ENCODE results near the gene SERINC5. TPM values are rescaled to one million over a fixed set of nuclear protein-coding genes. Genes with fewer than 3 reads are reported as not detected.

The SERINC5 gene
- total RNA-seq, 1 donor from 2014 or later, result 57.3 TPM

- Histone ChIP-seq H3K79me2 (ENCODE audit: insufficient read depth, low read length) (peaks cover 51% of the 10 kb centered on the region), H3K9me3 (ENCODE audit: insufficient read depth, low read depth, low read length) (no peaks in the 10 kb centered on the region), H3K4me1 (ENCODE audit: insufficient read depth, low read length) (peaks cover 34% of the 10 kb centered on the region), H3K27me3 (ENCODE audit: insufficient read depth, low read length) (no peaks in the 10 kb centered on the region), H4K20me1 (ENCODE audit: insufficient read depth, low read length) (peaks cover 8% of the 10 kb centered on the region), H2AFZ (ENCODE audit: low read depth, low read length) (peak overlapping the region; percentile 68), H3K4me3 (ENCODE audit: insufficient read depth, low read depth, low read length) (peak overlapping the region; percentile 74), H3K9ac (ENCODE audit: low read length) (peak overlapping the region; percentile 91), H3K36me3 (ENCODE audit: insufficient read depth, low read length) (no peaks in the 10 kb centered on the region), H3K4me2 (ENCODE audit: low read length) (peak overlapping the region; percentile 94), H3K27ac (ENCODE audit: low read depth, low read length) (peak overlapping the region; percentile 87)
- Mint-ChIP-seq H3K27me3 (ENCODE audit: low read depth, unreplicated experiment) (no peaks in the 10 kb centered on the region), H3K27ac (ENCODE audit: unreplicated experiment) (peak overlapping the region; percentile 29), H3K9me3 (ENCODE audit: unreplicated experiment) (no peaks in the 10 kb centered on the region), H3K4me1 (ENCODE audit: low read depth, unreplicated experiment) (peaks cover 27% of the 10 kb centered on the region), H3K36me3 (ENCODE audit: low read depth, unreplicated experiment) (no peaks in the 10 kb centered on the region), H3K4me3 (ENCODE audit: unreplicated experiment) (peak overlapping the region; percentile 91)
- TF ChIP-seq CTCF (IDR thresholded peaks at IDR 0.05; ENCODE audit: insufficient read depth, low read depth, low read length) (no peak), EZH2 (IDR thresholded peaks at IDR 0.05; ENCODE audit: insufficient read depth, low read length) (no peak)
- no peak for FAIRE-seq
- DNase-seq (ENCODE audit: low read depth), result peak; percentile 57
Observed at GRCh38 chr5:80254767-80255430, 949 bp downstream of the SERINC5 start.

GRCh38 chr5:80251636-80252035 is 4.2 kb downstream of the SERINC5 start:
- Histone ChIP-seq H3K79me2 (ENCODE audit: insufficient read depth, low read length) (peaks cover 66% of the 10 kb centered on the region), H3K4me3 (ENCODE audit: insufficient read depth, low read depth, low read length) (no peak overlapping the region), H3K9me3 (ENCODE audit: insufficient read depth, low read depth, low read length) (no peaks in the 10 kb centered on the region), H3K27ac (ENCODE audit: low read depth, low read length) (no peak overlapping the region), H3K9ac (ENCODE audit: low read length) (no peak overlapping the region), H2AFZ (ENCODE audit: low read depth, low read length) (no peak overlapping the region), H3K27me3 (ENCODE audit: insufficient read depth, low read length) (no peaks in the 10 kb centered on the region), H3K4me2 (ENCODE audit: low read length) (no peak overlapping the region), H3K4me1 (ENCODE audit: insufficient read depth, low read length) (peaks cover 45% of the 10 kb centered on the region), H3K36me3 (ENCODE audit: insufficient read depth, low read length) (no peaks in the 10 kb centered on the region), H4K20me1 (ENCODE audit: insufficient read depth, low read length) (peaks cover 8% of the 10 kb centered on the region)
- Mint-ChIP-seq H3K4me1 (ENCODE audit: low read depth, unreplicated experiment) (peaks cover 38% of the 10 kb centered on the region), H3K36me3 (ENCODE audit: low read depth, unreplicated experiment) (no peaks in the 10 kb centered on the region), H3K27me3 (ENCODE audit: low read depth, unreplicated experiment) (no peaks in the 10 kb centered on the region), H3K9me3 (ENCODE audit: unreplicated experiment) (no peaks in the 10 kb centered on the region), H3K27ac (ENCODE audit: unreplicated experiment) (no peak overlapping the region), H3K4me3 (ENCODE audit: unreplicated experiment) (no peak overlapping the region)
- FAIRE-seq, result no peak
- TF ChIP-seq CTCF (IDR thresholded peaks at IDR 0.05; ENCODE audit: insufficient read depth, low read depth, low read length), result no peak
- DNase-seq (ENCODE audit: low read depth), result no peak

DNA sequence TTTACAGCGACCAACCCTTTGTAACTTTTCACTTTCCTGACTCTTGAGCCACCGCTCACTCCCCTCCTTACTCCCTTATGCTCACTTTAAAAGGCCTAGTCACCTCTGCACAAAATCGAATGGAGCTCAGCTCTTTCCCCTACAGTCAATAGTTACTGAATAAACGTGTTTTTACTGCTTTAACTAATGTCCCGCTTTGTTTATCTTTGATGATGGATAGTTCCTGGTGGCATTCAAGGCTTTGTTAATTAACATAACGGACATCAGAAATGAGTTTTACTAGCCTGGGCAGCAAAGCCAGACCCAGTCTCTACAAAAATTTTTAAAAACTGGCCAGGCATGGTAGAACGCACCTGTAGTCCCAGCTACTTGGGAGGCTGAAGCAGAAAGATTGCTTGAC is 5.0 kb downstream of the SERINC5 start:
- peaks cover 54% of the 10 kb centered on the region for H3K4me1 ChIP-seq (ENCODE audit: insufficient read depth, low read length)
- no peak overlapping the region for H3K27ac Mint-ChIP-seq (ENCODE audit: unreplicated experiment)
- no peak for TF ChIP-seq EZH2 (IDR thresholded peaks at IDR 0.05; ENCODE audit: insufficient read depth, low read length)
- TF ChIP-seq CTCF (IDR thresholded peaks at IDR 0.05; ENCODE audit: insufficient read depth, low read depth, low read length), result no peak

More for the DNA sequence above, 5.0 kb downstream of the SERINC5 start:
- H3K4me2 ChIP-seq (ENCODE audit: low read length), result no peak overlapping the region
- no peak for DNase-seq (ENCODE audit: low read depth)
- Mint-ChIP-seq H3K4me3 (ENCODE audit: unreplicated experiment) (no peak overlapping the region), H3K27me3 (ENCODE audit: low read depth, unreplicated experiment) (no peaks in the 10 kb centered on the region), H3K9me3 (ENCODE audit: unreplicated experiment) (no peaks in the 10 kb centered on the region), H3K4me1 (ENCODE audit: low read depth, unreplicated experiment) (peaks cover 44% of the 10 kb centered on the region), H3K36me3 (ENCODE audit: low read depth, unreplicated experiment) (no peaks in the 10 kb centered on the region)
- H3K79me2 ChIP-seq (ENCODE audit: insufficient read depth, low read length), result peaks cover 71% of the 10 kb centered on the region
- no peaks in the 10 kb centered on the region for H3K36me3 ChIP-seq (ENCODE audit: insufficient read depth, low read length)
- H3K27me3 ChIP-seq (ENCODE audit: insufficient read depth, low read length), result no peaks in the 10 kb centered on the region
- no peak overlapping the region for H3K9ac ChIP-seq (ENCODE audit: low read length)
- no peak for FAIRE-seq
- peaks cover 8% of the 10 kb centered on the region for H4K20me1 ChIP-seq (ENCODE audit: insufficient read depth, low read length)
- no peak overlapping the region for H3K4me3 ChIP-seq (ENCODE audit: insufficient read depth, low read depth, low read length)
- H2AFZ ChIP-seq (ENCODE audit: low read depth, low read length), result no peak overlapping the region
- H3K27ac ChIP-seq (ENCODE audit: low read depth, low read length), result no peak overlapping the region
- H3K9me3 ChIP-seq (ENCODE audit: insufficient read depth, low read depth, low read length), result no peaks in the 10 kb centered on the region

Measured in astrocyte (in vitro differentiated cells and primary cell).